IPS DF 6.9 (cell line): ENCODE data around the gene ZNF385B.

Experiments used
- DNase-seq: peaks from one replicate; pipeline ENCODE4 v3.0.0-alpha.2; 2013; ENCODE audit warnings: low read depth, low spot score
- H3K27ac ChIP-seq: one replicate; pipeline ENCODE4 v1.5.1; 2013; ENCODE audit warnings: low read length, control low read depth
- H3K27me3 ChIP-seq: 2 replicates; pipeline ENCODE4 v1.6.1; 2013; ENCODE audit warnings: mild to moderate bottlenecking, low read length; ENCODE audit not compliant: control insufficient read depth, insufficient read depth
- H3K36me3 ChIP-seq: 2 replicates; pipeline ENCODE4 v1.6.1; 2013; ENCODE audit warnings: low read length; ENCODE audit not compliant: control insufficient read depth, insufficient read depth
- H3K4me1 ChIP-seq: 2 replicates; pipeline ENCODE4 v1.6.1; 2013; ENCODE audit warnings: low read length; ENCODE audit not compliant: control insufficient read depth, insufficient read depth
- H3K4me3 ChIP-seq: 2 replicates; pipeline ENCODE4 v1.5.1; 2013; ENCODE audit warnings: mild to moderate bottlenecking, low read length
- H3K9me3 ChIP-seq: 2 replicates; pipeline ENCODE4 v1.6.1; 2013; ENCODE audit warnings: low read length, inconsistent platforms; ENCODE audit not compliant: control insufficient read depth, insufficient read depth
- WGBS: extraction: QIAGEN DNeasy Blood & Tissue Kit; methylation state at CpG from one replicate; pipeline ENCODE4 v1.1.7; 2013; ENCODE audit warnings: mixed read lengths, missing lambda C conversion rate; ENCODE audit not compliant: insufficient read length, insufficient coverage; 5-methylcytosine and 5-hydroxymethylcytosine counted together

ZNF385B gene

DNA sequence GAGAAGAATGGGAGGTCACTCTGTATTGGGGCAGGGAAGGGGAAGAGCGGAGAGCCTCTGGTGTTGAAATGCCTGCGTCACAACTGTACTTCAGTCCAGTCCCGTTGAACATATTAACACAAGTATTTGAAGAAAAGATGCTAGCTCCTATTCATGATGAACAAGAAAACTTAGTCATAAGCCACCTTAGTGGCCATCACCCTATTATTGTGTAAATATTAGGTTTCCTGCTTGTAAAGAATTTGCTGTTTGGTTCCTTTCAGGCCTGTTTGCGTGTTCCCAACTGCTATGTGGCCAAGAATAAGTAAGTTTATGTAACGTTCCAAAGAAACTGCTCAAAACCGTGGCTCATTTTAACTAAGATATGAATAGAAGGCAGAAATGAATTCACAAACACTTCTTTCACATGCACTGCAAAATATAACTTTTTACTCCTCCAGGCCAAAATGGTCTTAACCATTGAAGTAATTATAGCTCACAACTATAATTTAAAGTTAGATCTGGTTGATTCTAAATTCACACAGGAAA, 204.3 kb downstream of the ZNF385B start:
- DNase-seq: no peak
- H3K27me3 ChIP-seq: no peaks in the 10 kb centered on the region
- H3K27ac ChIP-seq: no peak overlapping the region
- H3K36me3 ChIP-seq: no peaks in the 10 kb centered on the region
- no CpG with 5 or more reads among the region's 6 CpGs for WGBS
- H3K9me3 ChIP-seq: no peaks in the 10 kb centered on the region
- no peaks in the 10 kb centered on the region for H3K4me1 ChIP-seq
- no peak overlapping the region for H3K4me3 ChIP-seq

DNA sequence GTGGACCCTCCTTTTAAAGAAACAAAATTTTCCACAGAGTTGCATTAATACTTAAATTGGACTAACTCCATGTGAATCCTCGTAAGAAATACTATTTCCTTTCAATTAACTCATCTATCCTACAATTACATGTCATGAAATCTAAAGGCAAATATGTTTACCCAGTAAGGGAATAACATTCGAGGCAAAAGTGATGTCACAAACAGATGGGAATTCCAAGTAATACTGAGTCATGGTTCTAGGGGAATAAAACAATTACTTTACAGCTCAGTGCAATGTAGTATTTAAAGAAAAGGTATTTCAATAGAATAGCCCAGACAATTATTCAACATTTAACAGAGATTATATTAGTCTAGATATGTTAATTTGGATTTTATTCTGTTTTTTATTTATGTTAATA, 205.8 kb downstream of the ZNF385B start:
- Histone ChIP-seq H3K4me1 (no peaks in the 10 kb centered on the region), H3K4me3 (no peak overlapping the region), H3K27ac (no peak overlapping the region), H3K9me3 (no peaks in the 10 kb centered on the region), H3K36me3 (no peaks in the 10 kb centered on the region), H3K27me3 (no peaks in the 10 kb centered on the region)
- no peak for DNase-seq
- WGBS: no CpG with 5 or more reads among the region's 2 CpGs

- no peaks in the 10 kb centered on the region for H3K36me3 ChIP-seq
- no peaks in the 10 kb centered on the region for H3K4me1 ChIP-seq
- H3K9me3 ChIP-seq: no peaks in the 10 kb centered on the region
- no peaks in the 10 kb centered on the region for H3K27me3 ChIP-seq
- H3K27ac ChIP-seq: no peak overlapping the region
- H3K4me3 ChIP-seq: no peak overlapping the region
- no CpG with 5 or more reads among the region's 2 CpGs for WGBS
- no peak for DNase-seq
Measured at GRCh38 chr2:179654806-179655205, 206.6 kb downstream of the ZNF385B start.

GRCh38 chr2:179652296-179652695, 209.1 kb downstream of the ZNF385B start:
- no peak for DNase-seq
- H3K4me3 ChIP-seq: no peak overlapping the region
- H3K4me1 ChIP-seq: no peaks in the 10 kb centered on the region
- no peaks in the 10 kb centered on the region for H3K36me3 ChIP-seq
- no peak overlapping the region for H3K27ac ChIP-seq
- no peaks in the 10 kb centered on the region for H3K9me3 ChIP-seq
- no CpG with 5 or more reads among the region's 2 CpGs for WGBS
- no peaks in the 10 kb centered on the region for H3K27me3 ChIP-seq

DNA sequence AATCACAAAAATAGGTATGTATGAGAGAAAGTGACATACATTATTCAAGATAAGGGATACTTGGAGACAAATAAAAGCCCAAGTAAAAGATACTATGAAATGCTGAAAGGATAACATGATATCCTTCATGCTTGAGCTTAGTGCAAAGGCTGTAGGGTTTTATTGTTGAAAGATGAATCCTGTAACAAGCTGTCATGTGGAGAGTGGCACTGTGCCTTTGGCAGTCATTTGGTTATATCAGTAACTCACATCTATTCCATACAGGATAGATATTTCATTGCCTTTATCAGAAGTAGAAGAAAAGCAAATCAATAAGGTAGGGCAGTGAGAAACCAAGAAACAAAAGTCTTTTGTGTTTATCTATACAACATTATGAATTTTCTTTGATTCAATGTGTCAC, 211.0 kb downstream of the ZNF385B start:
- Histone ChIP-seq H3K4me1 (no peaks in the 10 kb centered on the region), H3K27ac (no peak overlapping the region), H3K9me3 (no peaks in the 10 kb centered on the region), H3K36me3 (no peaks in the 10 kb centered on the region), H3K27me3 (no peaks in the 10 kb centered on the region), H3K4me3 (no peak overlapping the region)
- DNase-seq: no peak

GRCh38 chr2:179646862-179647587, 214.4 kb downstream of the ZNF385B start:
- H3K27me3 ChIP-seq: no peaks in the 10 kb centered on the region
- no peaks in the 10 kb centered on the region for H3K9me3 ChIP-seq
- no peak overlapping the region for H3K4me3 ChIP-seq
- no peak overlapping the region for H3K27ac ChIP-seq
- no CpG with 5 or more reads among the region's 3 CpGs for WGBS
- no peak for DNase-seq
- no peaks in the 10 kb centered on the region for H3K4me1 ChIP-seq
- H3K36me3 ChIP-seq: no peaks in the 10 kb centered on the region

DNA sequence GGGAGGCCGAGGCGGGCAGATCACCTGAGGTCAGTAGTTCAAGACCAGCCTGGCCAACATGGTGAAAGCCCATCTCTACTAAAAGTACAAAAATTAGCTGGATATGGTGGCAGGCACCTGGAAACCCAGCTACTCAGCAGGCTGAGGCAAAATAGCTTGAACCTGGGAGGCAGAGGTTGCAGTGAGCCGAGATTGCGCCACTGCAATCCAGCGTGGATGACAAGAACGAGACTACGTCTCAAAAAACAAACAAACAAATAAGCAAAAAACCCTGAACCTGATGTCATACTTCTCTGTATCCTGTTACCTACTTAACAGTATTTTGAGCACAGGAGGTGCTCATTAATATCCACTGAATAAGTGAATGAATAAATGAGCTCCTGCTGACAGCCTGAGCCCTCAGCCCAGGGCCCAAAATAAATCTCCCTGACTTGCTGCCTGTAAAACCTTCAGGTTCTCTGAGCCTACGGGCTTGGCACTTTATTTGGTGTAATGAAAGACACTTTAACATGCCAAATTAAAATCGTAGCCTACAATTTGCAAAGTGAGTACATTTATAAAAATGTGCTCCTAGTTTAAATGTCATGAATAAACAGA, 215.1 kb downstream of the ZNF385B start:
- no peaks in the 10 kb centered on the region for H3K36me3 ChIP-seq
- H3K9me3 ChIP-seq: no peaks in the 10 kb centered on the region
- no peaks in the 10 kb centered on the region for H3K4me1 ChIP-seq
- no peaks in the 10 kb centered on the region for H3K27me3 ChIP-seq
- no peak overlapping the region for H3K4me3 ChIP-seq
- H3K27ac ChIP-seq: no peak overlapping the region
- WGBS: no CpG with 5 or more reads among the region's 9 CpGs
- DNase-seq: no peak

GRCh38 chr2:179645047-179645446, 216.4 kb downstream of the ZNF385B start:
- no peaks in the 10 kb centered on the region for H3K36me3 ChIP-seq
- H3K27me3 ChIP-seq: no peaks in the 10 kb centered on the region
- DNase-seq: no peak
- WGBS: no CpG with 5 or more reads among the region's 2 CpGs
- no peak overlapping the region for H3K4me3 ChIP-seq
- no peak overlapping the region for H3K27ac ChIP-seq
- H3K4me1 ChIP-seq: no peaks in the 10 kb centered on the region
- no peaks in the 10 kb centered on the region for H3K9me3 ChIP-seq

DNA sequence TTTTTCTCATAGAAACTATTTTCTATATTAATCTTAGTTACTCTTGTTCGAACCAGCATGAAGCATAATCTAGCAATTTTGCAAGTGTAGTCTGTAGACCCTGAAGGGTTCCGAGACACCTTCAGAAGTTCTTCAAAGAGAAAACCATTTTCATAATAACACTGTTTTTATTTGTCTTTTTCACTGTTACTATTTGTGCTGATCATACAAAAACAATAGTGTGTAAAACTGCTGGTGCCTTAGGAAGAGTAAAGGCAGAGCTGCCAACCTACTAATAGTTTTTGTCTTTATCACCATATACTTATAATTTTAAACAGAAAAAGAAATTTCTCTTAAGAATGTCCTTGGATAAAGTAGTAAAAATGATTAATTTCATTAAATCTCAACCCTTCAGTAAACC, 218.9 kb downstream of the ZNF385B start:
- Histone ChIP-seq H3K36me3 (no peaks in the 10 kb centered on the region), H3K4me3 (no peak overlapping the region), H3K4me1 (no peaks in the 10 kb centered on the region), H3K9me3 (no peaks in the 10 kb centered on the region), H3K27me3 (no peaks in the 10 kb centered on the region), H3K27ac (no peak overlapping the region)
- DNase-seq: no peak
- WGBS: no CpG with 5 or more reads among the region's 2 CpGs

DNA sequence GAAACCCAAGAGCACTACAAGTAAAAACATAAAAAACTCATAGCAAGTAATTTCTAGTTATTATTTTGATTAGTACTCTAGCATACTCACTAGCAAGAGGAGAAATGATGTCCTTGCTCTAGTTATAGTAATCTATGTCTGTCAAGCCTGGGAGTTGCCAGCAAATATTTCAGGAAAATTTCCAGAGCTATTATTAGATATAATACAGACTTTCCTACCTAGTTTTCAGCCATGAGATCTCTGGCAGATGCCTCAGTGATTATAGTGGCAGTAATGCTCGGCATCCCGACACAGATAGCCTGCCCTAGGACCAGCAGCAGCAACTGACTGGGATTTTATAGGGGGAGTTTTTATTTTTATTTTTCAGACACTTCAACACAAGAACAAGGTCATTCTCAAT, 224.4 kb downstream of the ZNF385B start:
- H3K27ac ChIP-seq: no peak overlapping the region
- no peaks in the 10 kb centered on the region for H3K27me3 ChIP-seq
- H3K4me3 ChIP-seq: no peak overlapping the region
- no peaks in the 10 kb centered on the region for H3K4me1 ChIP-seq
- DNase-seq: no peak
- H3K36me3 ChIP-seq: no peaks in the 10 kb centered on the region
- no peaks in the 10 kb centered on the region for H3K9me3 ChIP-seq
- no CpG with 5 or more reads among the region's 2 CpGs for WGBS
